GM18907 (cell line): Measurements from ENCODE around the gene DNAJC5.
A peak's percentile ranks its signal among the peaks of the same experiment; 100 is the strongest.

Source experiments
- ATAC-seq: cut with Tn5 transposase; IDR thresholded peaks from one replicate; pipeline ENCODE4 v1.9.1; 2021; ENCODE audit warnings: mild to moderate bottlenecking, moderate library complexity; ENCODE audit not compliant: unreplicated experiment

DNAJC5 gene

GRCh38 chr20:63883201-63883593 lies 11.7 kb upstream of the DNAJC5 start:
- ATAC-seq = no peak

GRCh38 chr20:63884506-63885263 lies 10.2 kb upstream of the DNAJC5 start:
- no peak for ATAC-seq

- no peak for ATAC-seq
Measured at GRCh38 chr20:63885264-63886053, 9.5 kb upstream of the DNAJC5 start.

GRCh38 chr20:63886054-63886419 lies 8.9 kb upstream of the DNAJC5 start:
- ATAC-seq = no peak

- no peak for ATAC-seq
Measured at GRCh38 chr20:63886921-63887320, 8.0 kb upstream of the DNAJC5 start.

GRCh38 chr20:63889241-63890200 lies 5.4 kb upstream of the DNAJC5 start:
- ATAC-seq = no peak

- no peak for ATAC-seq
Measured at GRCh38 chr20:63890201-63890576, 4.7 kb upstream of the DNAJC5 start.

- ATAC-seq = no peak
Measured at GRCh38 chr20:63890616-63891015, 4.3 kb upstream of the DNAJC5 start.

GRCh38 chr20:63891061-63892002 lies 3.6 kb upstream of the DNAJC5 start:
- ATAC-seq = no peak

- no peak for ATAC-seq
Measured at GRCh38 chr20:63892402-63892801, 2.5 kb upstream of the DNAJC5 start.

- ATAC-seq = no peak
Measured at GRCh38 chr20:63893999-63894357, 948 bp upstream of the DNAJC5 start.

- peak; percentile 14 for ATAC-seq
Measured at GRCh38 chr20:63895202-63895951, 451 bp downstream of the DNAJC5 start.

- no peak for ATAC-seq
Measured at GRCh38 chr20:63895952-63896263, 982 bp downstream of the DNAJC5 start.

- ATAC-seq = no peak
Measured at GRCh38 chr20:63896264-63897105, 1.6 kb downstream of the DNAJC5 start.

GRCh38 chr20:63897978-63898561 lies 3.1 kb downstream of the DNAJC5 start:
- no peak for ATAC-seq

GRCh38 chr20:63898882-63899558 lies 4.1 kb downstream of the DNAJC5 start:
- ATAC-seq = no peak

GRCh38 chr20:63900413-63900812 lies 5.5 kb downstream of the DNAJC5 start:
- ATAC-seq = no peak
